Measurements from ENCODE around the gene SLC46A1. TPM values are rescaled to one million over a fixed set of nuclear protein-coding genes. Genes with fewer than 3 reads are reported as not detected.

The SLC46A1 gene
- total and polyA plus RNA-seq, 2 of the 13 experiments (the other 11 are each of a cell fraction or from before 2014, with no cell fraction given): 19.6 to 22.6 TPM

DNA sequence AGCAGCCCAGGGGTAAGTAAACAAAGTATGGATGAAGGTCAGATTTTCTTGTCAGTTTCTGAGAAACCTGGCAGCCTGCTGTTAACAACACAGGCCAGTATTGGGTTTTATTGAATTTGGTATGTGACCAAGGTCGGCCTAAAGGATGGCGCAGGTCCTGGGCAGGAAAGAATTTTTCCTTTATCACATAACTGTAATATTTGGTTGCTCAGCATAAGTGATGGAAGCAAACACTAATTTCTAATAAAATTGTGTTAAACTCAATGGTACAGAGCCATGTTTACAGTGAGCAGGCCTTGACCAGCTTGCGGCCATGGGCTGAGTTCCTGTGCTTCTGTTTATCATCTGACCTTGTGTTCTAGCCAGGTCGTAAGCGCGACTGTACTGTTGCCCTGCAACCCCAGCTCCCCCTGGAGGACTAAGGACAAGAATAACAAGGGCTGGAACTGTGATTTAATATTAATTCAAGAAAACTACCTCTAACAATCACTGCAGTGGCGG is 59.2 kb downstream of the SLC46A1 start (continued):
- TF ChIP-seq NR2F6 (IDR thresholded peaks at IDR 0.05) (0 out of 2 replicates have a peak, but pooled peaks have one; percentile 27), NR2F6 (CRISPR knock-in tag; IDR thresholded peaks at IDR 0.05) (peak; percentile 67), GATA4 (IDR thresholded peaks at IDR 0.05; ENCODE audit: borderline replicate concordance, low read depth) (no peak), PBX2 (CRISPR knock-in tag; IDR thresholded peaks at IDR 0.05) (no peak), HOXA9 (CRISPR knock-in tag; IDR thresholded peaks at IDR 0.05; ENCODE audit: borderline replicate concordance) (no peak), TGIF2 (CRISPR knock-in tag; IDR thresholded peaks at IDR 0.05) (peak; percentile 69; the same call in 1 of the 2 replicates), HMGA1 (CRISPR knock-in tag; conservative IDR thresholded peaks at IDR 0.05) (no peak), MNT (IDR thresholded peaks at IDR 0.05) (no peak), ZNF329 (CRISPR knock-in tag; IDR thresholded peaks at IDR 0.05; ENCODE audit: low read depth) (no peak), SRSF1 (optimal IDR thresholded peaks at IDR 0.05; ENCODE audit: low read depth, low read length) (no peak), TFE3 (CRISPR knock-in tag; IDR thresholded peaks at IDR 0.05) (peak; percentile 43; the same call in 1 of the 2 replicates)
- TF ChIP-seq, protein P1, sequence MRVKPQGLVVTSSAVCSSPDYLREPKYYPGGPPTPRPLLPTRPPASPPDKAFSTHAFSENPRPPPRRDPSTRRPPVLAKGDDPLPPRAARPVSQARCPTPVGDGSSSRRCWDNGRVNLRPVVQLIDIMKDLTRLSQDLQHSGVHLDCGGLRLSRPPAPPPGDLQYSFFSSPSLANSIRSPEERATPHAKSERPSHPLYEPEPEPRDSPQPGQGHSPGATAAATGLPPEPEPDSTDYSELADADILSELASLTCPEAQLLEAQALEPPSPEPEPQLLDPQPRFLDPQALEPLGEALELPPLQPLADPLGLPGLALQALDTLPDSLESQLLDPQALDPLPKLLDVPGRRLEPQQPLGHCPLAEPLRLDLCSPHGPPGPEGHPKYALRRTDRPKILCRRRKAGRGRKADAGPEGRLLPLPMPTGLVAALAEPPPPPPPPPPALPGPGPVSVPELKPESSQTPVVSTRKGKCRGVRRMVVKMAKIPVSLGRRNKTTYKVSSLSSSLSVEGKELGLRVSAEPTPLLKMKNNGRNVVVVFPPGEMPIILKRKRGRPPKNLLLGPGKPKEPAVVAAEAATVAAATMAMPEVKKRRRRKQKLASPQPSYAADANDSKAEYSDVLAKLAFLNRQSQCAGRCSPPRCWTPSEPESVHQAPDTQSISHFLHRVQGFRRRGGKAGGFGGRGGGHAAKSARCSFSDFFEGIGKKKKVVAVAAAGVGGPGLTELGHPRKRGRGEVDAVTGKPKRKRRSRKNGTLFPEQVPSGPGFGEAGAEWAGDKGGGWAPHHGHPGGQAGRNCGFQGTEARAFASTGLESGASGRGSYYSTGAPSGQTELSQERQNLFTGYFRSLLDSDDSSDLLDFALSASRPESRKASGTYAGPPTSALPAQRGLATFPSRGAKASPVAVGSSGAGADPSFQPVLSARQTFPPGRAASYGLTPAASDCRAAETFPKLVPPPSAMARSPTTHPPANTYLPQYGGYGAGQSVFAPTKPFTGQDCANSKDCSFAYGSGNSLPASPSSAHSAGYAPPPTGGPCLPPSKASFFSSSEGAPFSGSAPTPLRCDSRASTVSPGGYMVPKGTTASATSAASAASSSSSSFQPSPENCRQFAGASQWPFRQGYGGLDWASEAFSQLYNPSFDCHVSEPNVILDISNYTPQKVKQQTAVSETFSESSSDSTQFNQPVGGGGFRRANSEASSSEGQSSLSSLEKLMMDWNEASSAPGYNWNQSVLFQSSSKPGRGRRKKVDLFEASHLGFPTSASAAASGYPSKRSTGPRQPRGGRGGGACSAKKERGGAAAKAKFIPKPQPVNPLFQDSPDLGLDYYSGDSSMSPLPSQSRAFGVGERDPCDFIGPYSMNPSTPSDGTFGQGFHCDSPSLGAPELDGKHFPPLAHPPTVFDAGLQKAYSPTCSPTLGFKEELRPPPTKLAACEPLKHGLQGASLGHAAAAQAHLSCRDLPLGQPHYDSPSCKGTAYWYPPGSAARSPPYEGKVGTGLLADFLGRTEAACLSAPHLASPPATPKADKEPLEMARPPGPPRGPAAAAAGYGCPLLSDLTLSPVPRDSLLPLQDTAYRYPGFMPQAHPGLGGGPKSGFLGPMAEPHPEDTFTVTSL (CRISPR knock-in tag; IDR thresholded peaks at IDR 0.05; ENCODE audit: borderline replicate concordance): peak; percentile 47; the same call in 1 of the 2 replicates
- TF ChIP-seq, protein P2, sequence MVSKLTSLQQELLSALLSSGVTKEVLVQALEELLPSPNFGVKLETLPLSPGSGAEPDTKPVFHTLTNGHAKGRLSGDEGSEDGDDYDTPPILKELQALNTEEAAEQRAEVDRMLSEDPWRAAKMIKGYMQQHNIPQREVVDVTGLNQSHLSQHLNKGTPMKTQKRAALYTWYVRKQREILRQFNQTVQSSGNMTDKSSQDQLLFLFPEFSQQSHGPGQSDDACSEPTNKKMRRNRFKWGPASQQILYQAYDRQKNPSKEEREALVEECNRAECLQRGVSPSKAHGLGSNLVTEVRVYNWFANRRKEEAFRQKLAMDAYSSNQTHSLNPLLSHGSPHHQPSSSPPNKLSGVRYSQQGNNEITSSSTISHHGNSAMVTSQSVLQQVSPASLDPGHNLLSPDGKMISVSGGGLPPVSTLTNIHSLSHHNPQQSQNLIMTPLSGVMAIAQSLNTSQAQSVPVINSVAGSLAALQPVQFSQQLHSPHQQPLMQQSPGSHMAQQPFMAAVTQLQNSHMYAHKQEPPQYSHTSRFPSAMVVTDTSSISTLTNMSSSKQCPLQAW (CRISPR knock-in tag; IDR thresholded peaks at IDR 0.05): peak; percentile 22; the same call in 1 of the 2 replicates
- TF ChIP-seq, protein P3, sequence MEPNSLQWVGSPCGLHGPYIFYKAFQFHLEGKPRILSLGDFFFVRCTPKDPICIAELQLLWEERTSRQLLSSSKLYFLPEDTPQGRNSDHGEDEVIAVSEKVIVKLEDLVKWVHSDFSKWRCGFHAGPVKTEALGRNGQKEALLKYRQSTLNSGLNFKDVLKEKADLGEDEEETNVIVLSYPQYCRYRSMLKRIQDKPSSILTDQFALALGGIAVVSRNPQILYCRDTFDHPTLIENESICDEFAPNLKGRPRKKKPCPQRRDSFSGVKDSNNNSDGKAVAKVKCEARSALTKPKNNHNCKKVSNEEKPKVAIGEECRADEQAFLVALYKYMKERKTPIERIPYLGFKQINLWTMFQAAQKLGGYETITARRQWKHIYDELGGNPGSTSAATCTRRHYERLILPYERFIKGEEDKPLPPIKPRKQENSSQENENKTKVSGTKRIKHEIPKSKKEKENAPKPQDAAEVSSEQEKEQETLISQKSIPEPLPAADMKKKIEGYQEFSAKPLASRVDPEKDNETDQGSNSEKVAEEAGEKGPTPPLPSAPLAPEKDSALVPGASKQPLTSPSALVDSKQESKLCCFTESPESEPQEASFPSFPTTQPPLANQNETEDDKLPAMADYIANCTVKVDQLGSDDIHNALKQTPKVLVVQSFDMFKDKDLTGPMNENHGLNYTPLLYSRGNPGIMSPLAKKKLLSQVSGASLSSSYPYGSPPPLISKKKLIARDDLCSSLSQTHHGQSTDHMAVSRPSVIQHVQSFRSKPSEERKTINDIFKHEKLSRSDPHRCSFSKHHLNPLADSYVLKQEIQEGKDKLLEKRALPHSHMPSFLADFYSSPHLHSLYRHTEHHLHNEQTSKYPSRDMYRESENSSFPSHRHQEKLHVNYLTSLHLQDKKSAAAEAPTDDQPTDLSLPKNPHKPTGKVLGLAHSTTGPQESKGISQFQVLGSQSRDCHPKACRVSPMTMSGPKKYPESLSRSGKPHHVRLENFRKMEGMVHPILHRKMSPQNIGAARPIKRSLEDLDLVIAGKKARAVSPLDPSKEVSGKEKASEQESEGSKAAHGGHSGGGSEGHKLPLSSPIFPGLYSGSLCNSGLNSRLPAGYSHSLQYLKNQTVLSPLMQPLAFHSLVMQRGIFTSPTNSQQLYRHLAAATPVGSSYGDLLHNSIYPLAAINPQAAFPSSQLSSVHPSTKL (CRISPR knock-in tag; IDR thresholded peaks at IDR 0.05): peak; percentile 50
